ENCODE measurements around the gene NUCB2.

GRCh38 chr11:17328871-17329494, 52.4 kb downstream of the NUCB2 start:
- TF ChIP-seq EP300 (IDR thresholded peaks at IDR 0.05) = no peak
- TF ChIP-seq CTCF (IDR thresholded peaks at IDR 0.05) = no peak
- TF ChIP-seq POLR2AphosphoS5 (IDR thresholded peaks at IDR 0.05) = no peak
